H9 (cell line): ENCODE measurements around the gene UPP1. TPM values are rescaled to one million over a fixed set of nuclear protein-coding genes. Genes with fewer than 3 reads are reported as not detected.

Experiments used
- DNase-seq: peaks from one replicate; pipeline ENCODE4 v3.0.0-alpha.2; 2017
- H2AFZ ChIP-seq: one replicate; pipeline ENCODE4 v1.6.1; 2013; ENCODE audit warnings: mild to moderate bottlenecking, low read length, control low read depth, moderate library complexity
- H2AK5ac ChIP-seq: 2 replicates; pipeline ENCODE4 v1.6.1; 2013; ENCODE audit warnings: low read length, control low read depth, mixed read lengths; ENCODE audit not compliant: insufficient read length
- H2BK120ac ChIP-seq: one replicate; pipeline ENCODE4 v1.6.1; 2013; ENCODE audit warnings: low read depth, mild to moderate bottlenecking, low read length, control low read depth, inconsistent platforms; ENCODE audit not compliant: poor library complexity, severe bottlenecking
- H2BK12ac ChIP-seq: 2 replicates; pipeline ENCODE4 v1.6.1; 2013; ENCODE audit warnings: low read length, control low read depth, mixed read lengths, low read depth; ENCODE audit not compliant: insufficient read length
- H2BK15ac ChIP-seq: 2 replicates; pipeline ENCODE4 v1.6.1; 2013; ENCODE audit warnings: low read depth, low read length, control low read depth
- H2BK20ac ChIP-seq: one replicate; pipeline ENCODE4 v1.6.1; 2013; ENCODE audit warnings: low read depth, mild to moderate bottlenecking, low read length, control low read depth, inconsistent platforms; ENCODE audit not compliant: poor library complexity, severe bottlenecking
- H2BK5ac ChIP-seq: 2 replicates; pipeline ENCODE4 v1.6.1; 2013; ENCODE audit warnings: low read length, control low read depth, mixed read lengths; ENCODE audit not compliant: insufficient read length
- H3K14ac ChIP-seq: 2 replicates; pipeline ENCODE4 v1.6.1; 2013; ENCODE audit warnings: low read length, control low read depth; ENCODE audit not compliant: insufficient read depth
- H3K18ac ChIP-seq: 2 replicates; pipeline ENCODE4 v1.6.1; 2013; ENCODE audit warnings: low read depth, mild to moderate bottlenecking, mixed read lengths, low read length, control low read depth; ENCODE audit not compliant: insufficient read length
- H3K23ac ChIP-seq: 2 replicates; pipeline ENCODE4 v1.6.1; 2013; ENCODE audit warnings: low read length, control low read depth, mixed read lengths, low read depth; ENCODE audit not compliant: insufficient read length
- H3K23me2 ChIP-seq: 2 replicates; pipeline ENCODE4 v1.6.1; 2013; ENCODE audit warnings: low read depth, mild to moderate bottlenecking, mixed read lengths, low read length, control low read depth; ENCODE audit not compliant: insufficient read length, poor library complexity, severe bottlenecking
- H3K27ac ChIP-seq: 2 replicates; pipeline ENCODE4 v1.5.1; 2013; ENCODE audit warnings: low read length, control low read depth, mixed read lengths, low read depth; ENCODE audit not compliant: insufficient read length
- H3K27me3 ChIP-seq: 2 replicates; pipeline ENCODE4 v1.6.1; 2013; ENCODE audit warnings: low read length, control low read depth, inconsistent platforms; ENCODE audit not compliant: insufficient read depth
- H3K4ac ChIP-seq: 2 replicates; pipeline ENCODE4 v1.6.1; 2013; ENCODE audit warnings: low read depth, mild to moderate bottlenecking, control low read depth, inconsistent platforms, low read length, moderate library complexity
- H3K4me1 ChIP-seq: 2 replicates; pipeline ENCODE4 v1.6.1; 2013; ENCODE audit warnings: low read length, control low read depth, inconsistent platforms; ENCODE audit not compliant: insufficient read depth
- H3K4me2 ChIP-seq: 2 replicates; pipeline ENCODE4 v1.6.1; 2013; ENCODE audit warnings: low read length, control low read depth, mixed read lengths; ENCODE audit not compliant: insufficient read length, insufficient read depth
- H3K56ac ChIP-seq: 2 replicates; pipeline ENCODE4 v1.6.1; 2013; ENCODE audit warnings: low read depth, mild to moderate bottlenecking, mixed read lengths, low read length, control low read depth; ENCODE audit not compliant: insufficient read length
- H3K79me1 ChIP-seq: 2 replicates; pipeline ENCODE4 v1.6.1; 2013; ENCODE audit warnings: low read depth, mild to moderate bottlenecking, moderate library complexity, low read length, control low read depth, inconsistent platforms; ENCODE audit not compliant: insufficient read depth, poor library complexity, severe bottlenecking
- H3K79me2 ChIP-seq: 2 replicates; pipeline ENCODE4 v1.6.1; 2013; ENCODE audit warnings: low read length, control low read depth, inconsistent platforms; ENCODE audit not compliant: insufficient read depth
- H3K9ac ChIP-seq: 2 replicates; pipeline ENCODE4 v1.6.1; 2013; ENCODE audit warnings: low read length, control low read depth, mixed read lengths; ENCODE audit not compliant: insufficient read length; ENCODE audit errors: extremely low read depth
- H3K9me3 ChIP-seq: one replicate; pipeline ENCODE4 v1.6.1; 2013; ENCODE audit warnings: low read depth, low read length, inconsistent platforms; ENCODE audit not compliant: control insufficient read depth
- H3T11ph ChIP-seq: one replicate; pipeline ENCODE4 v1.6.1; 2013; ENCODE audit warnings: mild to moderate bottlenecking, low read length, control low read depth, inconsistent platforms
- H4K20me1 ChIP-seq: one replicate; pipeline ENCODE4 v1.6.1; 2013; ENCODE audit not compliant: control insufficient read depth, insufficient read length, insufficient read depth
- H4K5ac ChIP-seq: 2 replicates; pipeline ENCODE4 v1.6.1; 2013; ENCODE audit warnings: low read depth, mild to moderate bottlenecking, mixed read lengths, low read length, control low read depth; ENCODE audit not compliant: insufficient read length
- H4K8ac ChIP-seq: replicated peaks from 2 replicates; pipeline ENCODE4 v1.6.1; 2013; ENCODE audit warnings: low read length, control low read depth, mixed read lengths, low read depth; ENCODE audit not compliant: insufficient read length
- H4K91ac ChIP-seq: 2 replicates; pipeline ENCODE4 v1.6.1; 2013; ENCODE audit warnings: low read depth, mild to moderate bottlenecking, moderate library complexity, mixed read lengths, low read length, control low read depth; ENCODE audit not compliant: insufficient read length
- H3K27ac Mint-ChIP-seq, 3 experiments: 2 replicates in 2 of 3; 3 replicates in 1 of 3; pipeline ENCODE4 v1.8.0; 2020 to 2021; ENCODE audit warnings: mixed read lengths in 3 of 3, mild to moderate bottlenecking in 1 of 3, moderate library complexity in 1 of 3
- H3K27me3 Mint-ChIP-seq: 2 replicates; pipeline ENCODE4 v1.8.0; 2021; ENCODE audit warnings: low read depth, mild to moderate bottlenecking, moderate library complexity, mixed read lengths
- H3K36me3 Mint-ChIP-seq, 3 experiments: 2 replicates in 2 of 3; 3 replicates in 1 of 3; pipeline ENCODE4 v1.8.0; 2020 to 2021; ENCODE audit warnings: low read depth in 3 of 3, mixed read lengths in 3 of 3; ENCODE audit not compliant: insufficient read depth in 1 of 3
- H3K4me1 Mint-ChIP-seq, 2 experiments: 2 replicates each; pipeline ENCODE4 v1.8.0; 2020; ENCODE audit warnings: mixed read lengths in 2 of 2
- H3K4me3 Mint-ChIP-seq, 2 experiments: 2 replicates in 1 of 2; 3 replicates in 1 of 2; pipeline ENCODE4 v1.8.0; 2020 to 2021; ENCODE audit warnings: mild to moderate bottlenecking in 2 of 2, mixed read lengths in 2 of 2, moderate library complexity in 1 of 2
- H3K9me3 Mint-ChIP-seq, 2 experiments: 2 replicates in 1 of 2; 3 replicates in 1 of 2; pipeline ENCODE4 v1.8.0; 2020; ENCODE audit warnings: mild to moderate bottlenecking in 2 of 2, mixed read lengths in 2 of 2, moderate library complexity in 1 of 2
- CTCF ChIP-seq: fragments of 200-600 bp; sonication (generic); conservative IDR thresholded peaks from 3 replicates; pipeline ENCODE4 v1.8.0; 2021; ENCODE audit warnings: antibody characterized with exemption, mild to moderate bottlenecking
- WGBS: extraction: QIAGEN DNeasy Blood & Tissue Kit; methylation state at CpG from one replicate; pipeline ENCODE4 v1.1.7; 2013; ENCODE audit warnings: missing lambda C conversion rate, low lambda C conversion rate, mixed read lengths; ENCODE audit not compliant: insufficient read length; ENCODE audit errors: extremely low coverage; 5-methylcytosine and 5-hydroxymethylcytosine counted together
- total RNA-seq: library from RNA; stranded (reverse); gene quantifications from 2 replicates; pipeline ENCODE4 v1.2.1, GENCODE V29; 2021

The UPP1 gene
- total RNA-seq, 1 experiment from 2014 or later: 34.2 TPM

DNA sequence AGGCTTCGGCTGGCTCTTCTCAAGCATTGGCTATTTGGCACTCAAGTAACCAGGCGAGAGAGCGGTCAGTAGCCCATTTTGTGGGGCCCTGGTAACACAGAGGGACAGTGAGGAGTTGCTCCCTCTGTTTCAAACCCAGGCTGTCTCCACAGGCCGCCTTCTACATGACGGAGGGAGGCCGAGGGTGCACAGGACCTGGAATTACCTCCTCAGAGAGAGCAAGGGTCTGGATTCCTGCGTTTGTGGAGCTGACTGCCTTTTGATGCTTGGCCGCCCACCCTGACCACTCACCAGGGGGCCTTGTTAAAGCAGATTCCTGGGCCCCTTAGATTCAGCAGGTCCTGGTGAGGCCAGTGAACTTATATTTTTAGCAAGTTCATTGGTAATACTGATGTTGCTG lies 12.3 kb downstream of the UPP1 start:
- Histone ChIP-seq H3K9ac (no peak overlapping the region), H4K91ac (no peak overlapping the region), H3T11ph (no peak overlapping the region), H3K18ac (no peak overlapping the region), H2BK120ac (no peak overlapping the region), H2BK5ac (no peak overlapping the region), H2BK15ac (no peak overlapping the region), H3K27me3 (no peaks in the 10 kb centered on the region), H2BK12ac (no peak overlapping the region), H2AFZ (no peak overlapping the region), H2BK20ac (no peak overlapping the region), H3K23ac (no peak overlapping the region), H3K4me2 (no peak overlapping the region), H3K27ac (no peak overlapping the region), H3K56ac (no peak overlapping the region), H4K20me1 (no peaks in the 10 kb centered on the region), H3K14ac (no peak overlapping the region), H3K4ac (no peak overlapping the region), H3K4me1 (no peaks in the 10 kb centered on the region), H4K5ac (no peak overlapping the region), H3K9me3 (no peaks in the 10 kb centered on the region), H2AK5ac (no peak overlapping the region), H3K79me2 (no peaks in the 10 kb centered on the region), H3K79me1 (no peaks in the 10 kb centered on the region), H4K8ac (no peak overlapping the region), H3K23me2 (no peaks in the 10 kb centered on the region)
- peaks cover 36 to 76% (median 73%) of the 10 kb centered on the region in 3 experiments; a peak in 6 of 7 replicates for H3K36me3 Mint-ChIP-seq
- no peaks in the 10 kb centered on the region for H3K27me3 Mint-ChIP-seq
- H3K4me3 Mint-ChIP-seq: no peak overlapping the region
- no peak overlapping the region for H3K27ac Mint-ChIP-seq
- no peaks in the 10 kb centered on the region for H3K4me1 Mint-ChIP-seq
- no peaks in the 10 kb centered on the region for H3K9me3 Mint-ChIP-seq
- no peak for TF ChIP-seq CTCF
- DNase-seq: no peak
- no CpG with 5 or more reads among the region's 8 CpGs for WGBS
